MM.1S (cell line): Measurements from ENCODE around the gene CNOT4.

Source experiments
- DNase-seq: peaks from one replicate; pipeline ENCODE4 v3.0.0-alpha.2; 2015
- H2AFZ ChIP-seq: fragments of 300-600 bp; sonication (generic); 2 replicates; pipeline ENCODE4 v1.6.0; 2016; ENCODE audit warnings: antibody characterized with exemption, low read length
- H3F3A ChIP-seq: fragments of 300-600 bp; sonication (generic); 2 replicates; pipeline ENCODE4 v1.6.1; 2016; ENCODE audit warnings: mild to moderate bottlenecking, antibody characterized with exemption, low read length, moderate library complexity, mixed read lengths; ENCODE audit not compliant: insufficient read depth
- H3K27ac ChIP-seq: fragments of 300-600 bp; sonication (generic); 2 replicates; pipeline ENCODE4 v1.5.1; 2016; ENCODE audit warnings: mild to moderate bottlenecking, low read length
- H3K27me3 ChIP-seq: fragments of 300-600 bp; sonication (generic); replicated peaks from 2 replicates; pipeline ENCODE4 v1.6.0; 2016; ENCODE audit warnings: low read length; ENCODE audit not compliant: insufficient read depth
- H3K36me3 ChIP-seq: fragments of 300-600 bp; sonication (generic); replicated peaks from 2 replicates; pipeline ENCODE4 v1.6.1; 2016; ENCODE audit warnings: mild to moderate bottlenecking, low read length, mixed read lengths; ENCODE audit not compliant: insufficient read depth
- H3K4me1 ChIP-seq: fragments of 300-600 bp; sonication (generic); 2 replicates; pipeline ENCODE4 v1.6.1; 2016; ENCODE audit warnings: low read length, mixed read lengths
- H3K4me2 ChIP-seq: fragments of 300-600 bp; sonication (generic); 2 replicates; pipeline ENCODE4 v1.6.0; 2016; ENCODE audit warnings: low read depth, low read length
- H3K4me3 ChIP-seq: fragments of 300-600 bp; sonication (generic); 2 replicates; pipeline ENCODE4 v1.5.1; 2016; ENCODE audit warnings: low read length, mixed read lengths
- H3K79me2 ChIP-seq: fragments of 300-600 bp; sonication (generic); 2 replicates; pipeline ENCODE4 v1.6.1; 2016; ENCODE audit warnings: mixed run types, low read length, mixed read lengths
- H3K9ac ChIP-seq: fragments of 300-600 bp; sonication (generic); 2 replicates; pipeline ENCODE4 v1.6.1; 2016; ENCODE audit warnings: low read length, mixed read lengths
- H3K9me2 ChIP-seq: fragments of 300-600 bp; sonication (generic); replicated peaks from 2 replicates; pipeline ENCODE4 v1.6.1; 2016; ENCODE audit warnings: mild to moderate bottlenecking, low read length, mixed read lengths; ENCODE audit not compliant: insufficient read depth
- H3K9me3 ChIP-seq: fragments of 300-600 bp; sonication (generic); replicated peaks from 2 replicates; pipeline ENCODE4 v1.6.1; 2016; ENCODE audit warnings: mild to moderate bottlenecking, low read length, mixed read lengths; ENCODE audit not compliant: insufficient read depth
- H4K20me1 ChIP-seq: fragments of 300-600 bp; sonication (generic); 2 replicates; pipeline ENCODE4 v1.6.1; 2016; ENCODE audit warnings: mild to moderate bottlenecking, low read length, moderate library complexity, mixed read lengths; ENCODE audit not compliant: insufficient read depth
- CTCF ChIP-seq: fragments of 300-600 bp; sonication (generic); IDR thresholded peaks from 2 replicates; pipeline ENCODE4 v1.5.1; 2016; ENCODE audit warnings: antibody characterized with exemption, low read length, mixed read lengths
- EZH2 ChIP-seq: fragments of 300-600 bp; sonication (generic); optimal IDR thresholded peaks from 2 replicates; pipeline ENCODE3; 2017; ENCODE audit warnings: low read depth, mild to moderate bottlenecking, antibody characterized with exemption, low read length, mixed read lengths
- EZH2phosphoT487 ChIP-seq: fragments of 300-600 bp; sonication (generic); IDR thresholded peaks from 2 replicates; pipeline ENCODE4 v1.6.1; 2018; ENCODE audit warnings: antibody characterized with exemption, low read length

Gene CNOT4

GRCh38 chr7:135441791-135442190 is 68.1 kb downstream of the CNOT4 start:
- no peaks in the 10 kb centered on the region for H3F3A ChIP-seq
- no peaks in the 10 kb centered on the region for H3K9me3 ChIP-seq
- H4K20me1 ChIP-seq = peaks cover 5% of the 10 kb centered on the region; the same call in 1 of the 2 replicates
- H3K36me3 ChIP-seq = peaks cover 7% of the 10 kb centered on the region; the same call in 1 of the 2 replicates
- peaks cover 61% of the 10 kb centered on the region for H3K79me2 ChIP-seq
- peaks cover 6% of the 10 kb centered on the region; the same call in 1 of the 2 replicates for H3K4me1 ChIP-seq
- no peak overlapping the region for H3K27ac ChIP-seq
- H2AFZ ChIP-seq = no peak overlapping the region
- no peak overlapping the region for H3K4me2 ChIP-seq
- H3K9me2 ChIP-seq = no peaks in the 10 kb centered on the region
- no peak overlapping the region for H3K4me3 ChIP-seq
- H3K9ac ChIP-seq = no peak overlapping the region
- no peak for TF ChIP-seq CTCF
- TF ChIP-seq EZH2phosphoT487 = no peak
- DNase-seq = no peak
- no peaks in the 10 kb centered on the region for H3K27me3 ChIP-seq

GRCh38 chr7:135434047-135434446 is 75.9 kb downstream of the CNOT4 start:
- Histone ChIP-seq H3K9ac (no peak overlapping the region), H3K4me2 (no peak overlapping the region), H3K79me2 (peaks cover 26% of the 10 kb centered on the region), H3K9me2 (no peaks in the 10 kb centered on the region), H2AFZ (no peak overlapping the region), H3K9me3 (no peaks in the 10 kb centered on the region), H3K36me3 (peaks cover 7% of the 10 kb centered on the region; the same call in 1 of the 2 replicates), H3K4me1 (peaks cover 5% of the 10 kb centered on the region; the same call in 1 of the 2 replicates), H3F3A (no peaks in the 10 kb centered on the region), H4K20me1 (no peaks in the 10 kb centered on the region; the same call in 1 of the 2 replicates), H3K27ac (no peak overlapping the region), H3K4me3 (no peak overlapping the region), H3K27me3 (no peaks in the 10 kb centered on the region)
- no peak for DNase-seq
- no peak for TF ChIP-seq CTCF
- no peak for TF ChIP-seq EZH2
- TF ChIP-seq EZH2phosphoT487 = no peak

- TF ChIP-seq EZH2 (no peak), CTCF (no peak), EZH2phosphoT487 (no peak)
- no peak overlapping the region for H2AFZ ChIP-seq
- H3K4me3 ChIP-seq = no peak overlapping the region
- H3K79me2 ChIP-seq = peaks cover 53% of the 10 kb centered on the region
- H3K4me2 ChIP-seq = no peak overlapping the region
- H4K20me1 ChIP-seq = peaks cover 7% of the 10 kb centered on the region; the same call in 1 of the 2 replicates
- no peak overlapping the region for H3K27ac ChIP-seq
- no peak overlapping the region for H3K9ac ChIP-seq
- H3K9me3 ChIP-seq = no peaks in the 10 kb centered on the region
- no peaks in the 10 kb centered on the region for H3K27me3 ChIP-seq
- no peaks in the 10 kb centered on the region for H3K36me3 ChIP-seq
- DNase-seq = no peak
- no peaks in the 10 kb centered on the region for H3F3A ChIP-seq
- H3K4me1 ChIP-seq = peaks cover 5% of the 10 kb centered on the region; the same call in 1 of the 2 replicates
- no peaks in the 10 kb centered on the region for H3K9me2 ChIP-seq
Measured at GRCh38 chr7:135430626-135431025, 79.3 kb downstream of the CNOT4 start.
